Peyer's patch (tissue), 4 donors: Measurements from ENCODE around the gene CNNM2. TPM values are rescaled to one million over a fixed set of nuclear protein-coding genes. Genes with fewer than 3 reads are reported as not detected.
A peak's percentile ranks its signal among the peaks of the same experiment; 100 is the strongest.
"Not testable (repeated sequence)": the region's sequence is repeated elsewhere in the genome, so short reads cannot be mapped to it uniquely, and the experiment has no call there.

Source experiments
- DNase-seq, 3 donors: peaks; one replicate each; pipeline ENCODE4 v3.0.0-alpha.2; 2017 to 2019
- H3K27ac ChIP-seq, 4 donors: fragments of 200-600 bp; sonication (generic); one replicate each; pipeline ENCODE4 v1.5.1; 2016 to 2019
- H3K27me3 ChIP-seq, 2 donors: fragments of 200-600 bp; sonication (generic); one replicate each; pipeline ENCODE4 v1.5.1; 2019
- H3K36me3 ChIP-seq, 3 donors: fragments of 200-600 bp; sonication (generic); one replicate each; pipeline ENCODE4 v1.5.1; 2016 to 2019
- H3K4me1 ChIP-seq, 4 donors: fragments of 200-600 bp; sonication (generic); one replicate each; pipeline ENCODE4 v1.5.1; 2016 to 2019
- H3K4me3 ChIP-seq, 4 donors: fragments of 200-600 bp; sonication (generic); 1 replicate in 3 of 4; 2 replicates in 1 of 4; pipeline ENCODE4 v1.5.1; 2016 to 2019; ENCODE audit warnings: mild to moderate bottlenecking in 1 of 4
- H3K9me3 ChIP-seq, 4 donors: fragments of 200-600 bp; sonication (generic); one replicate each; pipeline ENCODE4 v1.5.1; 2016 to 2019; ENCODE audit warnings: mild to moderate bottlenecking in 1 of 4
- POLR2A ChIP-seq, 2 donors: fragments of 450-650 bp; IDR thresholded peaks; one replicate each; pipeline ENCODE4 v1.5.1; 2017; ENCODE audit warnings: antibody characterized with exemption in 2 of 2, mild to moderate bottlenecking in 2 of 2, moderate library complexity in 2 of 2
- total RNA-seq, 4 donors: library from RNA; depleted of rRNA; stranded (reverse); fragments of >200 nt; gene quantifications; one replicate each; pipeline ENCODE4 v1.1.0, GENCODE V29; 2016
- TF ChIP-seq, protein P1 (sequence below), 6 experiments: fragments of 450-650 bp in 4 of 6; fragments of 200-600 bp in 2 of 6; sonication (generic) in 1 of 6; IDR thresholded peaks; one replicate each; pipeline ENCODE4 v1.5.1; 2017 to 2019; ENCODE audit warnings: antibody characterized with exemption in 6 of 6, mild to moderate bottlenecking in 3 of 6, moderate library complexity in 1 of 6

The CNNM2 gene
- total RNA-seq, 4 donors from 2014 or later, result 15.8 to 39.6 (median 19.2) TPM

DNA sequence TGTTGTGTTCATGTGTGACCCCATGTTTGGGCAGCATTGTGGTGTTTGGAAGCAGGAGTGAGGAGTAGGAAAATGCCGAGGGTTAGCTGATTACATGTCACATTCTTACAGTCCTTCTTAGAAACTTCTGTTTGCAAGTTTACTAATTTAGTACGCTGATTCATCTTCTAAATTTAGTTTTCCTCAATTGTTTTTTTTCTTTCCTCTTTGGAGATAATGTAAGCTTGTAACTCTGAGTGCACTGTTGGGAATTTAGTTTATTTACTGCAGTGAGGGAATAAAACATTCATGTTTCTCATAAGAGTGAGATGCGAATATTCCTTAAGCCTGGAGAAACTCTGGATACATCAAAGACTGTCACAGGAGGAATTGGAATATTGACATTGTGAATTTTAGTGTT, 139.9 kb downstream of the CNNM2 start:
- Histone ChIP-seq H3K9me3 (no peaks in the 10 kb centered on the region), H3K36me3 (no peaks in the 10 kb centered on the region), H3K27me3 (no peaks in the 10 kb centered on the region), H3K27ac (peak overlapping the region in 2 of 4 donors; percentile 25 to 36), H3K4me3 (no peak overlapping the region), H3K4me1 (no peaks in the 10 kb centered on the region)
- DNase-seq, result no peak
- TF ChIP-seq, protein P1, sequence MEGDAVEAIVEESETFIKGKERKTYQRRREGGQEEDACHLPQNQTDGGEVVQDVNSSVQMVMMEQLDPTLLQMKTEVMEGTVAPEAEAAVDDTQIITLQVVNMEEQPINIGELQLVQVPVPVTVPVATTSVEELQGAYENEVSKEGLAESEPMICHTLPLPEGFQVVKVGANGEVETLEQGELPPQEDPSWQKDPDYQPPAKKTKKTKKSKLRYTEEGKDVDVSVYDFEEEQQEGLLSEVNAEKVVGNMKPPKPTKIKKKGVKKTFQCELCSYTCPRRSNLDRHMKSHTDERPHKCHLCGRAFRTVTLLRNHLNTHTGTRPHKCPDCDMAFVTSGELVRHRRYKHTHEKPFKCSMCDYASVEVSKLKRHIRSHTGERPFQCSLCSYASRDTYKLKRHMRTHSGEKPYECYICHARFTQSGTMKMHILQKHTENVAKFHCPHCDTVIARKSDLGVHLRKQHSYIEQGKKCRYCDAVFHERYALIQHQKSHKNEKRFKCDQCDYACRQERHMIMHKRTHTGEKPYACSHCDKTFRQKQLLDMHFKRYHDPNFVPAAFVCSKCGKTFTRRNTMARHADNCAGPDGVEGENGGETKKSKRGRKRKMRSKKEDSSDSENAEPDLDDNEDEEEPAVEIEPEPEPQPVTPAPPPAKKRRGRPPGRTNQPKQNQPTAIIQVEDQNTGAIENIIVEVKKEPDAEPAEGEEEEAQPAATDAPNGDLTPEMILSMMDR (IDR thresholded peaks at IDR 0.05), result no peak
- no peak for TF ChIP-seq POLR2A (IDR thresholded peaks at IDR 0.05)

DNA sequence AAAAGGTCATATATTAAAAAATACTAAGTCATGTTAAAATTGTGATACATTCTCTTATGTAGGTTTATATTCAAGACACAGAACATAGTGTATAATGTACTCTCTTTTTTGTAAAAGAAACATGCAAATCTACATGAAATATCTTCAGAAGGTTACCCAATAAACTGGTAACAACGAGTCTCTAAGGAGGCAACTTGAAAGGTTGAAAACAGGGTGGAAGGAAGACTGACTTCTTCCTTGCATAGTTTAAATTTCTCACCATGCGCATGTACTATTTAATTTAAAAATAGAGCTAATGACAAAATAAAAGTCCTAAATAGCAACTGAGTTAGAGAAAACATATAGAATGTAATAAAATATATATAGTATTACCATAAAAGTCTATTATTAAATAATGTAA, 142.5 kb downstream of the CNNM2 start:
- Histone ChIP-seq H3K4me1 (no peaks in the 10 kb centered on the region), H3K27ac (no peak overlapping the region), H3K27me3 (no peaks in the 10 kb centered on the region), H3K36me3 (no peaks in the 10 kb centered on the region), H3K4me3 (no peak overlapping the region), H3K9me3 (no peaks in the 10 kb centered on the region)
- TF ChIP-seq POLR2A (IDR thresholded peaks at IDR 0.05), result no peak
- TF ChIP-seq, protein P1 (IDR thresholded peaks at IDR 0.05), result no peak
- DNase-seq, result no peak

DNA sequence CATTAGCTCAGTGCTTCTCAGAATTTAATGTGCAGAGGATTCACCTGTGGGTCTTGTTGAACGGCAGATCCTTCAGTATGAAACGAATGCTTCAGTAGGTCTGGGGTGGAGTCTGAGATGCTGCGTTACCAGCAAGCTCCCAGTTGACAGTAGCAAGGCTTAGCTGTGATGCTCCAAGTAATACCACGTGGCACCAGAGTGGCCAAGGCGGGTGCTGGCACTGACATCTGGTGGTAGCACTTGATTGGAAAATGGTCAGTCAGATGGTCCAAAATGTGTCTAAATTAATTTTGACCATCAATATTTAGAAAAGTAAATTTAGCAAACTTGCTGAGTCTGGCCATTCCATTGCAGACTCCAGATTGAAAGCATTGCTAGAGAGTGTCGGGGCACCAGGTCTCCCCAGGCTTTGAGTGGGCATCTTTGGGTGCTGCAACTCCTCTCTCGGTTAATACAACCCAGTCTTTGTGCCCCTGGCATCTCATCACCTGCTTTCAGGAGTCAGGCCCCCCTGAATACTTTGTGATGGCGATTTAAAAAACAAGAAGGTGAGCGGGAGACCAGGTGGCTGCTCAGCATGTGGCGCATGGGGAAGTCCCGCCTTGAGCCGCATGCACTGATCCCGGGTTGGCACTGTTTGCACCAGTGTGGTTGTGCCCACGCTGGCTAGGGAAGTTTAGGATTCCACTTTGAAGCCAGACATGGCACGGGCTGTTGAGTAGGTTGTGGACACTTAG, 144.9 kb downstream of the CNNM2 start:
- no peaks in the 10 kb centered on the region for H3K27me3 ChIP-seq
- no peaks in the 10 kb centered on the region for H3K9me3 ChIP-seq
- no peak for DNase-seq
- TF ChIP-seq, protein P1 (IDR thresholded peaks at IDR 0.05), result peak in 3 of 6 experiments; percentile 16 to 23 (median 17)
- TF ChIP-seq POLR2A (IDR thresholded peaks at IDR 0.05), result no peak
- H3K36me3 ChIP-seq, result no peaks in the 10 kb centered on the region
- H3K4me3 ChIP-seq, result no peak overlapping the region
- H3K4me1 ChIP-seq, result no peaks in the 10 kb centered on the region
- no peak overlapping the region for H3K27ac ChIP-seq

DNA sequence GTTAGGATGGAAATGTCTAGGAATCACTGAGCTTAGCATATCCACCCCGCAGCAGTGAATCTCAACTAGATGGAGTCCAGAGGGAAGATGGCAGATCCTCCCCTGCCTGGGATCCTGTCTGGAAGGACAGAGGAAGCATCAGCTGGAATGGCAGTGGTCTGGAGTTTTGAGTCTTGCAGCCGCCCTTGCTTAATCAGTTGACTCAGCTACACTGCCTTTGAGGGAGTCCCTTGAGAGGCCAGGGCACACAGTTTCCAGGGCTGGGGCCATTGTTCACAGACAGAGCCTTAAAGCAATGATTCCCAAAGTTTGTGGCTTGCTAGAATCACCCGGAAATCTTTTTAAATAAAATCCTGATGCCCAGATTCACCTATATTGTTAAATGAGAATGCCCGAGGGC, 146.9 kb downstream of the CNNM2 start:
- DNase-seq, result no peak
- H3K4me3 ChIP-seq, result no peak overlapping the region
- H3K9me3 ChIP-seq, result no peaks in the 10 kb centered on the region
- TF ChIP-seq, protein P1 (IDR thresholded peaks at IDR 0.05), result no peak
- no peak for TF ChIP-seq POLR2A (IDR thresholded peaks at IDR 0.05)
- H3K4me1 ChIP-seq, result peaks cover 0 to 7% (median 0%) of the 10 kb centered on the region in 4 donors
- H3K27me3 ChIP-seq, result no peaks in the 10 kb centered on the region
- H3K36me3 ChIP-seq, result no peaks in the 10 kb centered on the region
- no peak overlapping the region for H3K27ac ChIP-seq

DNA sequence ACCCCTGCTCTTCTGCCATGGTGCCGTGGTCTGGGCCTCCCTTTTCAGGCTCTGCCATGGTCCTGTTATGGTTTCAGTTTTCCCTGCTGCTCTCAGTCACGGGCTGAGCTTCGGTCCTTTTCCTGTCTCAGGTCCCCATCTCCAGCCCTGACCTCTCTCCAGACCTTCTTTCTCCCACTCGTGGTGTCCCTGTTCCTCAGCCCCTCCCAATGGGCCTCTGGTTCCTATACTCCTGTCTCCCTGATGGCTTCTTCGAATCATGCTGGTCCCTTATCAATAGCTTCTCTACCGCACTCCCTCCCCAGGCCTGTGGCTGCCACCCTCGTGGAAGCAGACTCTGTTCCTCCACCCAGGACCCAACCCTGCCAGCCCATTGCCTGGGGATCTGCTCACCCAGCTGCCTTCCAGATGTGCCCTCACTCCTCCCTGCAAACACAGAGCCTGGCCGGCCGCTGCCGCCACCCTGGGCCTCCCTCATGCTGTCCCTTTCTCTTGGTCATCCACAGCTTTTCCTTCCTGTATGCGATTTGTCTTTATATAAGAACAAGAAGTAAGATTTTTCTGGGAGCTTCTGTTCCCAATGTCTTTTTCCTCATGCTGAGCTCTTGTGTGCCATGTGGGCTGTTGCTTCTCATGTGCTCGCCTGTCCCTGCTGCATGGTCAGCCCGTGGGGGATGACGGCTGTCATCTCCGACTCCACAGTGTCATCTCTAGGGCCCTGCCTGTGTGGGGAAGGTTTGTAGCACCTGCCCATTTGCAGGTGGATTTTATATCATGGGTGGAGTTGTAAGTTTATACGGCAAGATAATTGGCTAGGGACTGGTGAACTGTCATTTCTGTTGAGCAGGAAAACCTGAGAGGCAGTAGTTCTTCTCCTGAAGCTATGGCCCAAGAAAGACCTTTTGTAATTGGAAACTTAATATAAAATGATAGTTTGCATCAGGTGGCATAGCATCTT, 148.3 kb downstream of the CNNM2 start:
- Histone ChIP-seq H3K4me1 (peaks cover 0 to 8% (median 1%) of the 10 kb centered on the region in 4 donors), H3K27ac (no peak overlapping the region), H3K36me3 (no peaks in the 10 kb centered on the region), H3K9me3 (no peaks in the 10 kb centered on the region), H3K27me3 (no peaks in the 10 kb centered on the region), H3K4me3 (no peak overlapping the region)
- DNase-seq, result no peak
- TF ChIP-seq POLR2A (IDR thresholded peaks at IDR 0.05), result no peak
- TF ChIP-seq, protein P1 (IDR thresholded peaks at IDR 0.05), result no peak

DNA sequence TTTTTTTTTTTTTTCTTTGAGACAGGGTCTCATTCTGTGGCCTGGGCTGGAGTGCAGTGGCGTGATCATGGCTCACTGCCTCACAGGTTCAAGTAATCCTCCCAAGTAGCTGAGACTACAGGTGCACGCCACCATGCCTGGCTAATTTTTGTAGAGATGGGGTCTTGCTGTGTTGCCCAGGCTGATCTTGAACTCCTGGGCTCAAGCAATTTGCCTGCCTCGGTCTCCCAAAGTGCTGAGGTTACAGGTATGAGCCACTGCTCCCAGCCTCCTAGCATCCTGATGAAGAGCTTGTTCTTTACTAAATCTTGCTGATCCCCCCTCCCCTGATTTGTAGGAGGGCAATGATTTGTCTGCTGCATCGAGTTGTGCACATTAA, 149.0 kb downstream of the CNNM2 start:
- H3K36me3 ChIP-seq, DNase-seq, H3K4me3 ChIP-seq, H3K9me3 ChIP-seq, H3K27ac ChIP-seq, H3K27me3 ChIP-seq, H3K4me1 ChIP-seq: not testable (repeated sequence)
